ENCODE data around the gene CACNA1B.

Gene CACNA1B

GRCh38 chr9:137949260-137949659, 71.7 kb downstream of the CACNA1B start:
- TF ChIP-seq CTCF (IDR thresholded peaks at IDR 0.05; ENCODE audit: borderline replicate concordance, extremely low read depth, low read length, poor library complexity, severe bottlenecking) (no peak), EZH2 (IDR thresholded peaks at IDR 0.05; ENCODE audit: borderline replicate concordance, low read depth, low read length, severe bottlenecking) (no peak)
- no peak overlapping the region for H3K4me3 ChIP-seq (ENCODE audit: low read depth in 1 of 2, low read length in 2 of 2)
- H3K9ac ChIP-seq (ENCODE audit: low read depth, low read length): no peak overlapping the region
- H3K4me2 ChIP-seq (ENCODE audit: insufficient read depth, low read length): no peak overlapping the region
- no peak overlapping the region for H3K27ac ChIP-seq (ENCODE audit: low read length)
- peaks cover 27% of the 10 kb centered on the region for H3K9me3 ChIP-seq (ENCODE audit: insufficient read depth, low read length, severe bottlenecking)
- H3K36me3 ChIP-seq (ENCODE audit: insufficient read depth, low read length): no peaks in the 10 kb centered on the region
- no peaks in the 10 kb centered on the region for H3K79me2 ChIP-seq (ENCODE audit: insufficient read depth, low read length)
- no peak overlapping the region for H2AFZ ChIP-seq (ENCODE audit: low read depth, low read length)
- H3K27me3 ChIP-seq (ENCODE audit: insufficient read depth, low read length, poor library complexity): no peaks in the 10 kb centered on the region
- ATAC-seq (ENCODE audit: insufficient read depth, low read depth) (no peak), DNase-seq (no peak)
- H3K4me1 ChIP-seq (ENCODE audit: insufficient read depth, low read length): no peaks in the 10 kb centered on the region
- no peaks in the 10 kb centered on the region for H4K20me1 ChIP-seq (ENCODE audit: insufficient read depth, low read length)

GRCh38 chr9:137951107-137951506, 73.5 kb downstream of the CACNA1B start:
- no peaks in the 10 kb centered on the region for H4K20me1 ChIP-seq (ENCODE audit: insufficient read depth, low read length)
- TF ChIP-seq CTCF (IDR thresholded peaks at IDR 0.05; ENCODE audit: borderline replicate concordance, extremely low read depth, low read length, poor library complexity, severe bottlenecking): no peak
- TF ChIP-seq EZH2 (IDR thresholded peaks at IDR 0.05; ENCODE audit: borderline replicate concordance, low read depth, low read length, severe bottlenecking): no peak
- no peaks in the 10 kb centered on the region for H3K79me2 ChIP-seq (ENCODE audit: insufficient read depth, low read length)
- no peak overlapping the region for H3K4me3 ChIP-seq (ENCODE audit: low read depth in 1 of 2, low read length in 2 of 2)
- H3K9me3 ChIP-seq (ENCODE audit: insufficient read depth, low read length, severe bottlenecking): peaks cover 11% of the 10 kb centered on the region
- H3K4me2 ChIP-seq (ENCODE audit: insufficient read depth, low read length): no peak overlapping the region
- no peaks in the 10 kb centered on the region for H3K36me3 ChIP-seq (ENCODE audit: insufficient read depth, low read length)
- no peak overlapping the region for H3K9ac ChIP-seq (ENCODE audit: low read depth, low read length)
- H2AFZ ChIP-seq (ENCODE audit: low read depth, low read length): no peak overlapping the region
- H3K27me3 ChIP-seq (ENCODE audit: insufficient read depth, low read length, poor library complexity): no peaks in the 10 kb centered on the region
- ATAC-seq (ENCODE audit: insufficient read depth, low read depth): no peak
- H3K27ac ChIP-seq (ENCODE audit: low read length): no peak overlapping the region
- no peaks in the 10 kb centered on the region for H3K4me1 ChIP-seq (ENCODE audit: insufficient read depth, low read length)
- DNase-seq: no peak

GRCh38 chr9:137951597-137952490, 74.3 kb downstream of the CACNA1B start:
- H3K27me3 ChIP-seq (ENCODE audit: insufficient read depth, low read length, poor library complexity): no peaks in the 10 kb centered on the region
- H3K9ac ChIP-seq (ENCODE audit: low read depth, low read length): no peak overlapping the region
- no peak for TF ChIP-seq EZH2 (IDR thresholded peaks at IDR 0.05; ENCODE audit: borderline replicate concordance, low read depth, low read length, severe bottlenecking)
- TF ChIP-seq CTCF (IDR thresholded peaks at IDR 0.05; ENCODE audit: borderline replicate concordance, extremely low read depth, low read length, poor library complexity, severe bottlenecking): no peak
- ATAC-seq (ENCODE audit: insufficient read depth, low read depth): no peak
- DNase-seq: no peak
- H4K20me1 ChIP-seq (ENCODE audit: insufficient read depth, low read length): no peaks in the 10 kb centered on the region
- peaks cover 4% of the 10 kb centered on the region for H3K9me3 ChIP-seq (ENCODE audit: insufficient read depth, low read length, severe bottlenecking)
- no peaks in the 10 kb centered on the region for H3K4me1 ChIP-seq (ENCODE audit: insufficient read depth, low read length)
- no peak overlapping the region for H3K4me3 ChIP-seq (ENCODE audit: low read depth in 1 of 2, low read length in 2 of 2)
- H2AFZ ChIP-seq (ENCODE audit: low read depth, low read length): no peak overlapping the region
- no peaks in the 10 kb centered on the region for H3K36me3 ChIP-seq (ENCODE audit: insufficient read depth, low read length)
- H3K4me2 ChIP-seq (ENCODE audit: insufficient read depth, low read length): no peak overlapping the region
- no peak overlapping the region for H3K27ac ChIP-seq (ENCODE audit: low read length)
- no peaks in the 10 kb centered on the region for H3K79me2 ChIP-seq (ENCODE audit: insufficient read depth, low read length)
